Gastrocnemius medialis (tissue), 4 donors: ENCODE measurements around the gene MEP1A.

Experiments
- POLR2A ChIP-seq, 2 donors: fragments of 450-650 bp; IDR thresholded peaks; one replicate each; pipeline ENCODE4 v1.6.1; 2017; ENCODE audit warnings: antibody characterized with exemption in 2 of 2, mild to moderate bottlenecking in 2 of 2, moderate library complexity in 2 of 2
- TF ChIP-seq, protein P1 (sequence below), 5 experiments: fragments of 450-650 bp in 3 of 5; fragments of 200-600 bp in 2 of 5; sonication (generic) in 2 of 5; IDR thresholded peaks in 4 of 5; conservative IDR thresholded peaks in 1 of 5; 1 replicate in 4 of 5; 2 replicates in 1 of 5; pipeline ENCODE4 v1.5.1; 2016 to 2019; ENCODE audit warnings: antibody characterized with exemption in 5 of 5, mild to moderate bottlenecking in 3 of 5, moderate library complexity in 3 of 5

GRCh38 chr6:46746696-46747095, 46.5 kb upstream of the MEP1A start, which contains the start of gene ANKRD66:
- TF ChIP-seq, protein P1, sequence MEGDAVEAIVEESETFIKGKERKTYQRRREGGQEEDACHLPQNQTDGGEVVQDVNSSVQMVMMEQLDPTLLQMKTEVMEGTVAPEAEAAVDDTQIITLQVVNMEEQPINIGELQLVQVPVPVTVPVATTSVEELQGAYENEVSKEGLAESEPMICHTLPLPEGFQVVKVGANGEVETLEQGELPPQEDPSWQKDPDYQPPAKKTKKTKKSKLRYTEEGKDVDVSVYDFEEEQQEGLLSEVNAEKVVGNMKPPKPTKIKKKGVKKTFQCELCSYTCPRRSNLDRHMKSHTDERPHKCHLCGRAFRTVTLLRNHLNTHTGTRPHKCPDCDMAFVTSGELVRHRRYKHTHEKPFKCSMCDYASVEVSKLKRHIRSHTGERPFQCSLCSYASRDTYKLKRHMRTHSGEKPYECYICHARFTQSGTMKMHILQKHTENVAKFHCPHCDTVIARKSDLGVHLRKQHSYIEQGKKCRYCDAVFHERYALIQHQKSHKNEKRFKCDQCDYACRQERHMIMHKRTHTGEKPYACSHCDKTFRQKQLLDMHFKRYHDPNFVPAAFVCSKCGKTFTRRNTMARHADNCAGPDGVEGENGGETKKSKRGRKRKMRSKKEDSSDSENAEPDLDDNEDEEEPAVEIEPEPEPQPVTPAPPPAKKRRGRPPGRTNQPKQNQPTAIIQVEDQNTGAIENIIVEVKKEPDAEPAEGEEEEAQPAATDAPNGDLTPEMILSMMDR (IDR thresholded peaks at IDR 0.05 in 4 of 5, conservative IDR thresholded peaks at IDR 0.05 in 1 of 5): no peak
- no peak for TF ChIP-seq POLR2A (IDR thresholded peaks at IDR 0.05)
